ENCODE measurements around the gene CLPSL2. TPM values are rescaled to one million over a fixed set of nuclear protein-coding genes. Genes with fewer than 3 reads are reported as not detected.

Gene CLPSL2
- total and polyA plus RNA-seq, 2 donors from 2014 or later: not detected

DNA sequence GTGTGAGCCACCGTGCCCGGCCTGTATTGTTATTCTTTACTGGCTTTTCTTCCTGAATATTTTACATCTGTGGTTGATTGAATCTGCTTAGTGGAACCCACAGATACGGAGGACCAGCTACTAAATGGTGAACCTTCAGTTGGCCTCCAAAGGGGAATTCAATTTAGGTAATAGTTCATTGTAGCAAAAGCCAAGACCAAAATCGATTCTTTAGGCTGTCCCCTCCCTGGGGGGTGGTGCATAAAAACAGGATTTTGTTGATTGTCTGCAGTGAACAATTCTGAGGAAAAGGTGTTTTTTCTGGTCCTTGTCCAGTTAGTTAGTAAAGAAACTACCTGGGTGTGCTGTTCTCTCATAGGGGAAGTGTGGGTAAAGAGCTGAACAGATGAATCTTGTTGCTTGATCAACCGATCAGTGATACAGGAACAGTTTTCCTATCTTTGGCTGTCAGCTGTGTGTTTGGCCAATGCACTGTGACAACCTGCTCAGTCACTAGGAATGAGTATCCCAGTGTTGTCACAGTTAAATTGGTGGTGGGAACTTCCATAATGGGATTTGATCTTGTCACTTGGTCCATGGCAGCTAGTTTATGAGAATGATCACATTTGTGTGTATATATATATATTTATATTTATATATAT, 48.3 kb downstream of the CLPSL2 start:
- no peak overlapping the region for H3K9ac ChIP-seq (ENCODE audit: low read length in 3 of 3)
- no peak overlapping the region for H3K27ac ChIP-seq (ENCODE audit: low read depth in 2 of 2, low read length in 2 of 2)
- H3K4me1 ChIP-seq (ENCODE audit: control insufficient read depth in 2 of 3, insufficient read depth in 2 of 3, low read depth in 1 of 3, low read length in 3 of 3): no peaks in the 10 kb centered on the region
- TF ChIP-seq, protein P1, sequence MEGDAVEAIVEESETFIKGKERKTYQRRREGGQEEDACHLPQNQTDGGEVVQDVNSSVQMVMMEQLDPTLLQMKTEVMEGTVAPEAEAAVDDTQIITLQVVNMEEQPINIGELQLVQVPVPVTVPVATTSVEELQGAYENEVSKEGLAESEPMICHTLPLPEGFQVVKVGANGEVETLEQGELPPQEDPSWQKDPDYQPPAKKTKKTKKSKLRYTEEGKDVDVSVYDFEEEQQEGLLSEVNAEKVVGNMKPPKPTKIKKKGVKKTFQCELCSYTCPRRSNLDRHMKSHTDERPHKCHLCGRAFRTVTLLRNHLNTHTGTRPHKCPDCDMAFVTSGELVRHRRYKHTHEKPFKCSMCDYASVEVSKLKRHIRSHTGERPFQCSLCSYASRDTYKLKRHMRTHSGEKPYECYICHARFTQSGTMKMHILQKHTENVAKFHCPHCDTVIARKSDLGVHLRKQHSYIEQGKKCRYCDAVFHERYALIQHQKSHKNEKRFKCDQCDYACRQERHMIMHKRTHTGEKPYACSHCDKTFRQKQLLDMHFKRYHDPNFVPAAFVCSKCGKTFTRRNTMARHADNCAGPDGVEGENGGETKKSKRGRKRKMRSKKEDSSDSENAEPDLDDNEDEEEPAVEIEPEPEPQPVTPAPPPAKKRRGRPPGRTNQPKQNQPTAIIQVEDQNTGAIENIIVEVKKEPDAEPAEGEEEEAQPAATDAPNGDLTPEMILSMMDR (IDR thresholded peaks at IDR 0.05; ENCODE audit: borderline replicate concordance, extremely low read depth, insufficient read depth): no peak
- no peaks in the 10 kb centered on the region for H3K36me3 ChIP-seq (ENCODE audit: control insufficient read depth in 2 of 3, insufficient read depth in 3 of 3, low read length in 3 of 3)
- H3K9me3 ChIP-seq (ENCODE audit: control insufficient read depth in 2 of 3, insufficient read depth in 1 of 3, low read length in 3 of 3): no peaks in the 10 kb centered on the region
- H3K27me3 ChIP-seq (ENCODE audit: control insufficient read depth, insufficient read depth, low read length): no peaks in the 10 kb centered on the region
- no peak for FAIRE-seq
- intact Hi-C loops (cut with DNase I): no loop called here
- no peak overlapping the region for H3K4me3 ChIP-seq (ENCODE audit: low read length in 3 of 3)
- DNase-seq: no peak

Other genes starting within 250 kb of the CLPSL2 start
- 267 TPM for gene FKBP5, start 87.7 kb upstream of the CLPSL2 start, total RNA-seq
- gene FKBP5, start 87.7 kb upstream of the CLPSL2 start, polyA plus RNA-seq (ENCODE audit: insufficient read depth, low read depth, low replicate concordance): 45.6 TPM
- 0.47 TPM for gene ARMC12, start 39.6 kb upstream of the CLPSL2 start, total RNA-seq
- gene ARMC12, start 39.6 kb upstream of the CLPSL2 start, polyA plus RNA-seq (ENCODE audit: insufficient read depth, low read depth, low replicate concordance): 0.69 TPM
- not detected for gene CLPSL1, start 4.4 kb downstream of the CLPSL2 start, total RNA-seq
- not detected for gene CLPSL1, start 4.4 kb downstream of the CLPSL2 start, polyA plus RNA-seq (ENCODE audit: insufficient read depth, low read depth, low replicate concordance)
- gene CLPS, start 20.7 kb downstream of the CLPSL2 start, total RNA-seq: not detected
- gene CLPS, start 20.7 kb downstream of the CLPSL2 start, polyA plus RNA-seq (ENCODE audit: insufficient read depth, low read depth, low replicate concordance): not detected
- gene LHFPL5, start 28.8 kb downstream of the CLPSL2 start, total RNA-seq: 0.47 TPM
- not detected for gene LHFPL5, start 28.8 kb downstream of the CLPSL2 start, polyA plus RNA-seq (ENCODE audit: insufficient read depth, low read depth, low replicate concordance)
- gene SRPK1, start 144.5 kb downstream of the CLPSL2 start, total RNA-seq: 35.3 TPM
- gene SRPK1, start 144.5 kb downstream of the CLPSL2 start, polyA plus RNA-seq (ENCODE audit: insufficient read depth, low read depth, low replicate concordance): 12.2 TPM
- 0.22 TPM for gene SLC26A8, start 248.0 kb downstream of the CLPSL2 start, total RNA-seq
- not detected for gene SLC26A8, start 248.0 kb downstream of the CLPSL2 start, polyA plus RNA-seq (ENCODE audit: insufficient read depth, low read depth, low replicate concordance)